OCI-LY3 (cell line): ENCODE results near the gene SPINT2.

Experiments used
- H2AFZ ChIP-seq: fragments of 200-600, 300-600 bp; shearing (Covaris generic); 2 replicates; pipeline ENCODE4 v1.6.0; 2014; ENCODE audit warnings: antibody characterized with exemption, low read depth, low read length
- H3K27ac ChIP-seq: fragments of 200-600, 300-600 bp; sonication (generic); 2 replicates; pipeline ENCODE4 v1.5.1; 2014; ENCODE audit warnings: mild to moderate bottlenecking, low read length, moderate library complexity, mixed read lengths
- H3K27me3 ChIP-seq: fragments of 200-600, 300-600 bp; sonication (generic); 2 replicates; pipeline ENCODE4 v1.6.1; 2014; ENCODE audit warnings: low read depth, low read length, mixed read lengths
- H3K36me3 ChIP-seq: fragments of 200-600, 300-600 bp; sonication (generic); replicated peaks from 2 replicates; pipeline ENCODE3; 2014; ENCODE audit warnings: low read depth, low read length, mixed read lengths
- H3K4me1 ChIP-seq: fragments of 300-600, 200-600 bp; sonication (generic); 2 replicates; pipeline ENCODE4 v1.6.1; 2014; ENCODE audit warnings: low read length, mixed read lengths
- H3K4me2 ChIP-seq: fragments of 200-600, 300-600 bp; sonication (generic); 2 replicates; pipeline ENCODE4 v1.6.1; 2014; ENCODE audit warnings: low read length, mixed read lengths
- H3K4me3 ChIP-seq: fragments of 300-600, 200-600 bp; sonication (generic); 2 replicates; pipeline ENCODE4 v1.5.1; 2014; ENCODE audit warnings: antibody characterized with exemption, mild to moderate bottlenecking, low read length, moderate library complexity
- H3K79me2 ChIP-seq: fragments of 300-600, 200-600 bp; shearing (Covaris generic); 2 replicates; pipeline ENCODE4 v1.6.1; 2014; ENCODE audit warnings: mild to moderate bottlenecking, low read length, mixed read lengths
- H3K9ac ChIP-seq: fragments of 300-600, 200-600 bp; shearing (Covaris generic); 2 replicates; pipeline ENCODE4 v1.6.0; 2014; ENCODE audit warnings: mild to moderate bottlenecking, low read length, moderate library complexity
- H3K9me3 ChIP-seq: fragments of 200-600, 300-600 bp; shearing (Covaris generic); 2 replicates; pipeline ENCODE4 v1.6.1; 2014; ENCODE audit warnings: low read length, mixed read lengths; ENCODE audit not compliant: insufficient read depth
- H4K20me1 ChIP-seq: fragments of 200-600, 300-600 bp; sonication (generic); 2 replicates; pipeline ENCODE4 v1.6.1; 2016; ENCODE audit warnings: low read length, mixed read lengths; ENCODE audit not compliant: insufficient read depth
- EZH2phosphoT487 ChIP-seq: fragments of 200-600 bp; shearing (Covaris generic); IDR thresholded peaks from 2 replicates; pipeline ENCODE4 v1.6.1; 2018; ENCODE audit warnings: antibody characterized with exemption, mixed run types, low read depth
- TF ChIP-seq, protein P1 (sequence below): fragments of 200-600, 300-600 bp; sonication (generic); IDR thresholded peaks from 2 replicates; pipeline ENCODE4 v1.5.1; 2014; ENCODE audit warnings: antibody characterized with exemption, low read length, low read depth

SPINT2 gene

DNA sequence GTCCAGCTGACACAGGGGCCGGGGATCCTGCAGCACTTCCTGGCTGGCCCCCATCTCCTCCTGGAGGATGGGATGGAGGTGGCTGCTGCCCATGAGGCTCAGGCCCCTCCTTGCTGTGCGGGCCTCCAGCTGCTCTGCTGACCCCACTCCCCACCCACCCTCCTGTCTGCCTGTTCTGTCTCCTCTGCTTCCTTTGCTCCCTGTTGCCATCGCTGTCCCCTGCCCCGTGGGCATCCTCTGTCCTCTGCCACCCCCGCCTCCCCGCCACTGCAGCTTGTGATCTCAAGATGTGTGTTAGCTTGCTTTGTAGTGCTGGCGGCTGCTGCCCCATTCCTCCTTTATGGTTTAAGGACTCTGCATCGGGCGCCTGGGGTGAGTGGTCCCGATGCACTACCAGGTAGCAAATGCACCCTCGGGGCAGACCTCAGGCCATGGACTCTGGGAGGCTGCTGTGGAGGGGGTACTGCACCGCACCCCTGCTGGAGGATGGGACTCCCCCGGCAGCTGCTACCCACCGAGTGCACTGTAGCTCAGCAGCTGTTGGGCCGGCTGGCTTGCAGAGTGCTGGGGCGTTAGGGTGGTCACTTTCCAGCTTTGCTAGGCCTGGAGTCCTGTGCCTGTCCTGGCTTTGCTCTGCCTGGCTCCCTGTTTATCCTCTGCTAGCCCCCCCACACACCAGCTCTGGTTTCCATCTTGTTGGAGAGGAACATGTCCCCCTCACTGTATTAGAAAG lies 23.9 kb downstream of the SPINT2 start:
- no peaks in the 10 kb centered on the region for H3K27me3 ChIP-seq
- no peak overlapping the region for H2AFZ ChIP-seq
- H3K9ac ChIP-seq: no peak overlapping the region
- H3K36me3 ChIP-seq: no peaks in the 10 kb centered on the region
- H4K20me1 ChIP-seq: no peaks in the 10 kb centered on the region; the same call in 1 of the 2 replicates
- H3K4me1 ChIP-seq: peaks cover 11% of the 10 kb centered on the region
- H3K4me2 ChIP-seq: no peak overlapping the region
- no peak for TF ChIP-seq EZH2phosphoT487
- TF ChIP-seq, protein P1, sequence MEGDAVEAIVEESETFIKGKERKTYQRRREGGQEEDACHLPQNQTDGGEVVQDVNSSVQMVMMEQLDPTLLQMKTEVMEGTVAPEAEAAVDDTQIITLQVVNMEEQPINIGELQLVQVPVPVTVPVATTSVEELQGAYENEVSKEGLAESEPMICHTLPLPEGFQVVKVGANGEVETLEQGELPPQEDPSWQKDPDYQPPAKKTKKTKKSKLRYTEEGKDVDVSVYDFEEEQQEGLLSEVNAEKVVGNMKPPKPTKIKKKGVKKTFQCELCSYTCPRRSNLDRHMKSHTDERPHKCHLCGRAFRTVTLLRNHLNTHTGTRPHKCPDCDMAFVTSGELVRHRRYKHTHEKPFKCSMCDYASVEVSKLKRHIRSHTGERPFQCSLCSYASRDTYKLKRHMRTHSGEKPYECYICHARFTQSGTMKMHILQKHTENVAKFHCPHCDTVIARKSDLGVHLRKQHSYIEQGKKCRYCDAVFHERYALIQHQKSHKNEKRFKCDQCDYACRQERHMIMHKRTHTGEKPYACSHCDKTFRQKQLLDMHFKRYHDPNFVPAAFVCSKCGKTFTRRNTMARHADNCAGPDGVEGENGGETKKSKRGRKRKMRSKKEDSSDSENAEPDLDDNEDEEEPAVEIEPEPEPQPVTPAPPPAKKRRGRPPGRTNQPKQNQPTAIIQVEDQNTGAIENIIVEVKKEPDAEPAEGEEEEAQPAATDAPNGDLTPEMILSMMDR: no peak
- no peaks in the 10 kb centered on the region for H3K79me2 ChIP-seq
- no peak overlapping the region for H3K27ac ChIP-seq
- no peaks in the 10 kb centered on the region for H3K9me3 ChIP-seq
- H3K4me3 ChIP-seq: no peak overlapping the region

DNA sequence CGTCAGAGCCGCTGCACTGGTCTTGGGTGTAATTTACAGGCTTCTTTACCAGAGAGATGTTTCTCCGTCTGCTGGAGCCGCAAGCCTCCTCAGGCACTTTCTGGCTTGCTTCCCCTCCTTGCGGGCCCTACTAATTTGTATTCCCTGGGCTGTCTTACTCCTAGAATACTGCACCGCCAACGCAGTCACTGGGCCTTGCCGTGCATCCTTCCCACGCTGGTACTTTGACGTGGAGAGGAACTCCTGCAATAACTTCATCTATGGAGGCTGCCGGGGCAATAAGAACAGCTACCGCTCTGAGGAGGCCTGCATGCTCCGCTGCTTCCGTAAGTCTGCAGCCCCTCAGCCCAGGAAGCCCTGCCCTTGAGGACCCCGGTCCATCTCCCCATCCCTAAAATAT lies 25.6 kb downstream of the SPINT2 start:
- no peak overlapping the region for H3K27ac ChIP-seq
- H3K9ac ChIP-seq: no peak overlapping the region

DNA sequence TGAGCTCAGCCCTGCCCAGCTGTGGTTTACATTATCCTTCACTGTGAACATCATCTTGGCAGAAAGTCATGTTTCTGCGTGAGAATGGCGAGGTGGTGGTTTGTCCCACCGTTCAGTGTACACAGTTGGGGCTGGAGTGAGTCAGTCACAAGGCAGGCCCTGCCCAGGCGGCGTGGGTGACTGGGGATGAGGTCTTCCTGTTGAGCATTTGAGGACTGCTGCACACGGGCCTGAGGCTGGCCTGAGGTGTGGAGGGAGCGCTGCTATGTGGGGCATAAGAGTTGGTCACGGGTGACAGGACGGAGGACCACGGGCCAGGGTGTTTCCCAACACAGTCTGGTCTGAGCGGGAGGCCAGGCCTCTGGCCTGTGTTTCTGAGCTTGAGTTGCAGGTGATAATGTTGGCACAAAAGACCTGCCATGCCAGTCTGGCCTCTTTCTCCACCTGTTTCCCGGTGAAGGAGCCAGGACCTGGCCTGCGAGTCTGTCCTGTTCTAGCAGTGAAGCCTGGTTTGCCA lies 26.3 kb downstream of the SPINT2 start:
- H3K27me3 ChIP-seq: no peaks in the 10 kb centered on the region
- no peaks in the 10 kb centered on the region for H3K36me3 ChIP-seq
- no peaks in the 10 kb centered on the region for H3K79me2 ChIP-seq
- H2AFZ ChIP-seq: no peak overlapping the region
- no peaks in the 10 kb centered on the region for H3K4me1 ChIP-seq
- TF ChIP-seq EZH2phosphoT487: no peak
- TF ChIP-seq, protein P1: no peak
- no peak overlapping the region for H3K4me3 ChIP-seq
- no peak overlapping the region for H3K9ac ChIP-seq
- no peak overlapping the region for H3K4me2 ChIP-seq
- H3K9me3 ChIP-seq: no peaks in the 10 kb centered on the region
- no peak overlapping the region for H3K27ac ChIP-seq
- H4K20me1 ChIP-seq: no peaks in the 10 kb centered on the region; the same call in 1 of the 2 replicates

More for the DNA sequence above, 25.6 kb downstream of the SPINT2 start:
- TF ChIP-seq, protein P1: no peak
- no peak for TF ChIP-seq EZH2phosphoT487
- H3K4me2 ChIP-seq: no peak overlapping the region
- H3K9me3 ChIP-seq: no peaks in the 10 kb centered on the region
- H3K4me3 ChIP-seq: no peak overlapping the region
- H3K79me2 ChIP-seq: no peaks in the 10 kb centered on the region
- peaks cover 2% of the 10 kb centered on the region for H3K4me1 ChIP-seq
- H4K20me1 ChIP-seq: no peaks in the 10 kb centered on the region; the same call in 1 of the 2 replicates
- H3K27me3 ChIP-seq: no peaks in the 10 kb centered on the region
- no peaks in the 10 kb centered on the region for H3K36me3 ChIP-seq
- H2AFZ ChIP-seq: no peak overlapping the region

DNA sequence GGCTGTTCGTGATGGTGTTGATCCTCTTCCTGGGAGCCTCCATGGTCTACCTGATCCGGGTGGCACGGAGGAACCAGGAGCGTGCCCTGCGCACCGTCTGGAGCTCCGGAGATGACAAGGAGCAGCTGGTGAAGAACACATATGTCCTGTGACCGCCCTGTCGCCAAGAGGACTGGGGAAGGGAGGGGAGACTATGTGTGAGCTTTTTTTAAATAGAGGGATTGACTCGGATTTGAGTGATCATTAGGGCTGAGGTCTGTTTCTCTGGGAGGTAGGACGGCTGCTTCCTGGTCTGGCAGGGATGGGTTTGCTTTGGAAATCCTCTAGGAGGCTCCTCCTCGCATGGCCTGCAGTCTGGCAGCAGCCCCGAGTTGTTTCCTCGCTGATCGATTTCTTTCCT lies 27.5 kb downstream of the SPINT2 start:
- Histone ChIP-seq H3K4me2 (no peak overlapping the region), H3K4me1 (no peaks in the 10 kb centered on the region), H3K9ac (no peak overlapping the region), H3K4me3 (no peak overlapping the region), H3K27me3 (no peaks in the 10 kb centered on the region), H3K27ac (no peak overlapping the region), H2AFZ (no peak overlapping the region), H3K9me3 (no peaks in the 10 kb centered on the region), H3K36me3 (no peaks in the 10 kb centered on the region), H3K79me2 (no peaks in the 10 kb centered on the region), H4K20me1 (no peaks in the 10 kb centered on the region; the same call in 1 of the 2 replicates)
- TF ChIP-seq, protein P1: no peak
